ENCODE results near the gene CNTN4. TPM values are rescaled to one million over a fixed set of nuclear protein-coding genes. Genes with fewer than 3 reads are reported as not detected.

CNTN4 gene
- total RNA-seq, 1 experiment from 2014 or later = not detected

- TF ChIP-seq ZNF281 (CRISPR knock-in tag; IDR thresholded peaks at IDR 0.05) = no peak
- no peak for TF ChIP-seq GRHL2 (CRISPR knock-in tag; IDR thresholded peaks at IDR 0.05; ENCODE audit: insufficient replicate concordance, severe bottlenecking)
- TF ChIP-seq MXD4 (CRISPR knock-in tag; IDR thresholded peaks at IDR 0.05; ENCODE audit: borderline replicate concordance) = no peak
- TF ChIP-seq ZBTB43 (CRISPR knock-in tag; IDR thresholded peaks at IDR 0.05) = no peak
- TF ChIP-seq FOXJ3 (CRISPR knock-in tag; IDR thresholded peaks at IDR 0.05; ENCODE audit: borderline replicate concordance) = no peak
- TF ChIP-seq RELA (CRISPR knock-in tag; IDR thresholded peaks at IDR 0.05; ENCODE audit: borderline replicate concordance) = no peak
- no peak for TF ChIP-seq ERG (CRISPR knock-in tag; IDR thresholded peaks at IDR 0.05)
- Mint-ChIP-seq H3K36me3 (peaks cover 66% of the 10 kb centered on the region), H3K4me3 (no peak overlapping the region), H3K27me3 (ENCODE audit: low read depth) (no peaks in the 10 kb centered on the region), H3K4me1 (no peaks in the 10 kb centered on the region), H3K9me3 (peaks cover 77% of the 10 kb centered on the region), H3K27ac (no peak overlapping the region)
- ATAC-seq = no peak
- no peak for DNase-seq (ENCODE audit: low spot score)
- POLR2A ChIA-PET = no interaction called here
- CTCF ChIA-PET = no interaction called here
These were observed 602.8 kb downstream of the CNTN4 start for GRCh38 chr3:2701471-2701870.

GRCh38 chr3:2706144-2706835 lies 607.6 kb downstream of the CNTN4 start:
- CTCF ChIA-PET = no interaction called here
- H3K27ac Mint-ChIP-seq = no peak overlapping the region
- no peak overlapping the region for H3K4me3 Mint-ChIP-seq

GRCh38 chr3:2706836-2707210 lies 608.2 kb downstream of the CNTN4 start:
- H3K9me3 Mint-ChIP-seq = peaks cover 65% of the 10 kb centered on the region
- ATAC-seq = no peak
- TF ChIP-seq JAZF1 (CRISPR knock-in tag; IDR thresholded peaks at IDR 0.05) (no peak), ZNF396 (CRISPR knock-in tag; IDR thresholded peaks at IDR 0.05; ENCODE audit: borderline replicate concordance) (no peak), RORB (CRISPR knock-in tag; IDR thresholded peaks at IDR 0.05) (no peak), TEAD1 (CRISPR knock-in tag; IDR thresholded peaks at IDR 0.05) (no peak), NFATC4 (CRISPR knock-in tag; IDR thresholded peaks at IDR 0.05) (no peak), ZNF138 (CRISPR knock-in tag; conservative IDR thresholded peaks at IDR 0.05) (no peak), E2F5 (CRISPR knock-in tag; IDR thresholded peaks at IDR 0.05) (no peak), MYBL2 (CRISPR knock-in tag; IDR thresholded peaks at IDR 0.05) (no peak), NFYB (CRISPR knock-in tag; conservative IDR thresholded peaks at IDR 0.05; ENCODE audit: low read depth) (no peak), ERG (CRISPR knock-in tag; IDR thresholded peaks at IDR 0.05) (no peak), ATF6 (CRISPR knock-in tag; IDR thresholded peaks at IDR 0.05) (no peak)

More at GRCh38 chr3:2706144-2706835, 607.6 kb downstream of the CNTN4 start:
- DNase-seq (ENCODE audit: low spot score) = no peak
- POLR2A ChIA-PET = no interaction called here
- peaks cover 65% of the 10 kb centered on the region for H3K9me3 Mint-ChIP-seq
- no peaks in the 10 kb centered on the region for H3K4me1 Mint-ChIP-seq
- ATAC-seq = no peak
- H3K27me3 Mint-ChIP-seq (ENCODE audit: low read depth) = no peaks in the 10 kb centered on the region
- peaks cover 48% of the 10 kb centered on the region for H3K36me3 Mint-ChIP-seq
- TF ChIP-seq ZBTB43 (CRISPR knock-in tag; IDR thresholded peaks at IDR 0.05) = no peak

More at GRCh38 chr3:2706836-2707210, 608.2 kb downstream of the CNTN4 start:
- no peak for DNase-seq (ENCODE audit: low spot score)
- Mint-ChIP-seq H3K4me3 (no peak overlapping the region), H3K4me1 (no peaks in the 10 kb centered on the region), H3K27ac (no peak overlapping the region), H3K36me3 (peaks cover 49% of the 10 kb centered on the region), H3K27me3 (ENCODE audit: low read depth) (no peaks in the 10 kb centered on the region)
- CTCF ChIA-PET = no interaction called here
- POLR2A ChIA-PET = no interaction called here
